IgD-negative memory B cell (primary cell): ENCODE measurements around the gene C1orf159. TPM values are rescaled to one million over a fixed set of nuclear protein-coding genes. Genes with fewer than 3 reads are reported as not detected.

ENCODE experiments used
- H3K27ac Mint-ChIP-seq, 3 donors: one replicate each; pipeline ENCODE4 v1.8.0; 2020 to 2022; ENCODE audit warnings: mild to moderate bottlenecking in 3 of 3, mixed read lengths in 3 of 3, moderate library complexity in 1 of 3
- H3K27me3 Mint-ChIP-seq: one replicate; pipeline ENCODE4 v1.8.0; 2021; ENCODE audit warnings: mixed read lengths
- H3K36me3 Mint-ChIP-seq: one replicate; pipeline ENCODE4 v1.8.0; 2020; ENCODE audit warnings: mild to moderate bottlenecking, mixed read lengths
- H3K4me1 Mint-ChIP-seq, 3 donors: one replicate each; pipeline ENCODE4 v1.8.0; 2020 to 2022; ENCODE audit warnings: mixed read lengths in 3 of 3, mild to moderate bottlenecking in 1 of 3
- H3K4me3 Mint-ChIP-seq, 4 donors: one replicate each; pipeline ENCODE4 v1.8.0; 2020 to 2022; ENCODE audit warnings: mild to moderate bottlenecking in 4 of 4, mixed read lengths in 4 of 4, moderate library complexity in 3 of 4
- H3K9me3 Mint-ChIP-seq, 3 donors: one replicate each; pipeline ENCODE4 v1.8.0; 2020 to 2021; ENCODE audit warnings: mixed read lengths in 3 of 3, mild to moderate bottlenecking in 1 of 3
- polyA plus RNA-seq: library from polyadenylated mRNA; unstranded; fragments of 300-500 nt; fragmentation: Illumina TruSeq; gene quantifications from one replicate; pipeline ENCODE4 v1.2.3, GENCODE V29; 2021

Gene C1orf159
- polyA plus RNA-seq, 1 donor from 2014 or later = 7.9 TPM

DNA sequence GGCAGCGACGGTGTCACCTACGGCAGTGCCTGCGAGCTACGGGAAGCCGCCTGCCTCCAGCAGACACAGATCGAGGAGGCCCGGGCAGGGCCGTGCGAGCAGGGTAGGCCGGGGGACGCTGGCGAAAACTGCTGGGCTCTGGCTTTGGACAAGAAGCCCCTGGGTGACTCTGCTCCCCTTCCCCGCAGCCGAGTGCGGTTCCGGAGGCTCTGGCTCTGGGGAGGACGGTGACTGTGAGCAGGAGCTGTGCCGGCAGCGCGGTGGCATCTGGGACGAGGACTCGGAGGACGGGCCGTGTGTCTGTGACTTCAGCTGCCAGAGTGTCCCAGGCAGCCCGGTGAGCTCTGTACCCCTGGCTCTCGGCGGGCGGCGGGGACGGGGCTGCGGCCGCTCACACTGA lies 72.0 kb downstream of the C1orf159 start:
- no peaks in the 10 kb centered on the region for H3K9me3 Mint-ChIP-seq
- H3K4me3 Mint-ChIP-seq = no peak overlapping the region
- H3K4me1 Mint-ChIP-seq = peaks cover under 1 to 8% (median 6%) of the 10 kb centered on the region in 3 donors
- H3K27ac Mint-ChIP-seq = no peak overlapping the region
- peaks cover 3% of the 10 kb centered on the region for H3K27me3 Mint-ChIP-seq
- H3K36me3 Mint-ChIP-seq = no peaks in the 10 kb centered on the region

DNA sequence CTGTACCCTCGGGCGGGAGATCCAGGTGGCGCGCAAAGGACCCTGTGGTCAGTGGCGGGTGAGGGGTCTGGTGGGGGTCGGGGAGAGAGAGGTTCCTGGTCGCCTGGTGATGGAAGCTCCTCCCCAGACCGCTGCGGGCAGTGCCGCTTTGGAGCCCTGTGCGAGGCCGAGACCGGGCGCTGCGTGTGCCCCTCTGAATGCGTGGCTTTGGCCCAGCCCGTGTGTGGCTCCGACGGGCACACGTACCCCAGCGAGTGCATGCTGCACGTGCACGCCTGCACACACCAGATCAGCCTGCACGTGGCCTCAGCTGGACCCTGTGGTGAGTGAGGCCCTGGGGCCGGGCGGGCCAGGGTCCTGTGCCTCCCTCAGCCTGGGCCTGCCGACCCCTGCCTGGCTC lies 72.5 kb downstream of the C1orf159 start:
- Mint-ChIP-seq H3K27me3 (peaks cover 3% of the 10 kb centered on the region), H3K36me3 (no peaks in the 10 kb centered on the region), H3K27ac (no peak overlapping the region), H3K4me1 (peaks cover 6 to 12% (median 11%) of the 10 kb centered on the region in 3 donors), H3K9me3 (no peaks in the 10 kb centered on the region), H3K4me3 (peak overlapping the region in 1 of 4 donors; percentile 40)

DNA sequence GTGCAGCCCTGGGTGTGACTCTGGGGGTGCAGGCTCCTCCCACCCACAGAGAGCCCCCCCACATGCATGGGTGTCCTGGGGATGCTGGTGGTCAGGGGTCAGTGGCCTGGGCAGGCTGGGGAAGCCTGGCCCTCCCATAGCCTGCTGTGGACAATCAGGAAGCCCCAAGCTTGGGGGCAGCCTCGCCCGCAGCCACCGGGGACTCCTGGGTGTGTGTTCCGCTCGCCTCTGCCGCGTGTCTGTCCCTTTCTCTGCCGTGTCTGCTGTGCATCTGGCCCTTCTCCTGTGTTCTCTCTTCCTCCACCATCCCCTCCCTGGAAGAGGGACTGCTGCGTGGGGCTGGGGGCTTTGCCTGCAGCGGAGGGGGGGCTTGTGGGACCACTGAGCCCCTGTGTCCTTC lies 73.1 kb downstream of the C1orf159 start:
- H3K27me3 Mint-ChIP-seq = peaks cover 3% of the 10 kb centered on the region
- H3K9me3 Mint-ChIP-seq = no peaks in the 10 kb centered on the region
- H3K4me3 Mint-ChIP-seq = peak overlapping the region in 1 of 4 donors; percentile 40
- H3K27ac Mint-ChIP-seq = peak overlapping the region in 1 of 3 donors; percentile 63
- H3K4me1 Mint-ChIP-seq = peaks cover 6 to 12% (median 12%) of the 10 kb centered on the region in 3 donors
- no peaks in the 10 kb centered on the region for H3K36me3 Mint-ChIP-seq

DNA sequence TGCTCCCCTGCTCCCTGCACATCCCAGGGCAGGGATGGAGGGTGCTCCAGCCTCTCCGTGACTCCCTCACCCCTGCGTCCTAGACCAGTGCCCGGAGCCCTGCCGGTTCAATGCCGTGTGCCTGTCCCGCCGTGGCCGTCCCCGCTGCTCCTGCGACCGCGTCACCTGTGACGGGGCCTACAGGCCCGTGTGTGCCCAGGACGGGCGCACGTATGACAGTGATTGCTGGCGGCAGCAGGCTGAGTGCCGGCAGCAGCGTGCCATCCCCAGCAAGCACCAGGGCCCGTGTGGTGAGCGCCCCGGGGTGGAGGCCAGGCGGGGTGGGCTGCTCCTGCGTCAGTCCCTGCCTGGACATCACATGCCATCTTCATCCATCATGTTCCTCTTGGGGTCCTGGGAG lies 74.0 kb downstream of the C1orf159 start:
- no peaks in the 10 kb centered on the region for H3K36me3 Mint-ChIP-seq
- no peaks in the 10 kb centered on the region for H3K9me3 Mint-ChIP-seq
- peaks cover 6 to 16% (median 12%) of the 10 kb centered on the region in 3 donors for H3K4me1 Mint-ChIP-seq
- H3K4me3 Mint-ChIP-seq = peak overlapping the region in 2 of 4 donors; percentile 12 to 27
- no peak overlapping the region for H3K27ac Mint-ChIP-seq
- peaks cover 3% of the 10 kb centered on the region for H3K27me3 Mint-ChIP-seq

DNA sequence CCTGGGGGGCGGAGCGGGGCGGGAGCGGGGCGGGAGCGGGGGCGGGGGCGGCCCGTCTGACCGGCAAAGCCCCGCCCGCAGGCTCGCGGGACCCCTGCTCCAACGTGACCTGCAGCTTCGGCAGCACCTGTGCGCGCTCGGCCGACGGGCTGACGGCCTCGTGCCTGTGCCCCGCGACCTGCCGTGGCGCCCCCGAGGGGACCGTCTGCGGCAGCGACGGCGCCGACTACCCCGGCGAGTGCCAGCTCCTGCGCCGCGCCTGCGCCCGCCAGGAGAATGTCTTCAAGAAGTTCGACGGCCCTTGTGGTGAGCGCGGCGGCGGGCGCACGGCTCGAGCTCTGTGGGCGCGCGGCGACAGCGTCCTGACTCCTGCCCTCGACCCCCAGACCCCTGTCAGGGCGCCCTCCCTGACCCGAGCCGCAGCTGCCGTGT lies 74.8 kb downstream of the C1orf159 start:
- no peak overlapping the region for H3K4me3 Mint-ChIP-seq
- no peaks in the 10 kb centered on the region for H3K36me3 Mint-ChIP-seq
- H3K27ac Mint-ChIP-seq = no peak overlapping the region
- peaks cover 6% of the 10 kb centered on the region for H3K27me3 Mint-ChIP-seq
- no peaks in the 10 kb centered on the region for H3K9me3 Mint-ChIP-seq
- H3K4me1 Mint-ChIP-seq = peaks cover 6 to 16% (median 12%) of the 10 kb centered on the region in 3 donors

DNA sequence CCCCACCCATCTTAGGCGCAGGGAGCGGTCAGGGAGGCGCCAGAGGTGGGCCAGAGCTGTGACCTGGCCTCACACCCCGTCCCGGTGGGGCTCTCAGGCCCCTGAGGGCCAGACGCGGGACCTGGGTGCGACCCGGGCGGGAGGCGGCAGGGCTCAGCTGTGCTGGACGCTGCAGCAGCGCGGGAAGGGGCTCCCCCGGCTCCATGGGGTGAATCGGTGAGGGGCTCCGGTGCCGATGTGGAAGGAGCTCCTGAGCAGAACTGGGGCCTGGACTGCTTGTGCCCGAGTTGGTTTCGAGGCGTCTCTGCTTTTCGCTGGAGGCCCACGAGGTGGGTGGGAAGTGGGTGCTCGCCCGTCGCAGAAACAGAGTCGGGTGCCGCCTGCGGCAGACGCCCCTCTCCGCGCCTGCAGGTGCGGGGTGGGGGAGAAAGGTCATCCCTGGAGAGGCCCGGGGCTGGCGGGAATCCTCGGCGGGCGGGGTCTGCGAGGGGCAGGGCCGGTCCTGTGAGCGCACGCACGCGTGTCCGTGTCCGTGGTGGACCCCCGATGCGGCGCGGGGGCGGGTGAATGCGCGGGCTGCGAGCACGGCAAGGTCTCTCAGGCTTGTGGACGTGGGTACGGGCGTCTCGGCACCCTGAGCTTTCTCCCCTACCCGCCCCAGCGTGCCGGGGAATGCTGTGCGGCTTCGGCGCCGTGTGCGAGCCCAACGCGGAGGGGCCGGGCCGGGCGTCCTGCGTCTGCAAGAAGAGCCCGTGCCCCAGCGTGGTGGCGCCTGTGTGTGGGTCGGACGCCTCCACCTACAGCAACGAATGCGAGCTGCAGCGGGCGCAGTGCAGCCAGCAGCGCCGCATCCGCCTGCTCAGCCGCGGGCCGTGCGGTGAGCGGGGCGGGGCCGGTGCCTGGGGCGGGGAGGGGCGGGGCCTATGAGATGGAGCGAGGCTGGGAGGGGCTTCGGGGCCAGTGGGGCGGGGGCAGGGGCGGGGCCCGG lies 75.6 kb downstream of the C1orf159 start:
- Mint-ChIP-seq H3K9me3 (no peaks in the 10 kb centered on the region), H3K4me1 (peaks cover 6 to 16% (median 15%) of the 10 kb centered on the region in 3 donors), H3K36me3 (no peaks in the 10 kb centered on the region), H3K27me3 (peaks cover 7% of the 10 kb centered on the region), H3K27ac (peak overlapping the region in 1 of 3 donors; percentile 39), H3K4me3 (peak overlapping the region in 3 of 4 donors; percentile 32 to 76 (median 58))

DNA sequence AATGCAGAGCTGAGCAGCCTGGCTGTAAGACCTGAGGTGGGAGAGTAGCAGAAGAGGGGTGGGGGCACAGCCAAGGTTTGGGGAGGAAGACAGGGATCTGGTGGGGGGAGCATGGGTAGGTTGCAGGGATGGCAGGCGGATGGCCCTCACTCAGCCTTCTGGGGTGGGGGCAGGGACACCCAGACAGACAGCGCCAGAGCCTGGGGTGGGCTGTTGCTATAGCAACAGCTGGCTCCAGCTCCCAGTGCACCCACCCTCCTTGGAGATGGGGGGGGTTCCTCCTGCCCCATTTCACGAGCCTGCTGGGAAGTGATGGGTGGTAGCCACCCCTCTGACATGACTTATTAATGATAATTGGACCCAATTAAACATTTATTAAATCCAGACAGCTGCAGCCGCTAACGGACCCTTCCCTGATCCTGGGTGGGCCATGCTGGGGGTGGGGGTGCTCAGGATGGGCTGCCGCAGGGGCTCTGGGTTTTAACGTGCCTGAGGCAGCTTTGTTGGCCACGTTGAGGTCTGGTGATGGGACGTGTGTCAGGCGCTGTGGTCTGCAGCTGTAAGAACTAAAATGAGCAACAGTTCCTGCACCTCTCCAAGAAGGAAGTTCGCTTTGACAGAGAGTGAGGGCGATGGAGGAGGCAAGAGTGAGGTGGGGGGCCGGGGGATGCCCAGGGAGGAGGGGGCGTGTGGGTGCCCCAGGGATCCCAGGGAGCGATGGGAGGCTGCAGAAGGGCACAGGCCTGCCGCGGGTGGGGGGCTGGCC lies 76.6 kb downstream of the C1orf159 start:
- H3K27me3 Mint-ChIP-seq = peaks cover 9% of the 10 kb centered on the region
- H3K4me3 Mint-ChIP-seq = peak overlapping the region; percentile 12 to 92 (median 66)
- peaks cover 6 to 16% (median 15%) of the 10 kb centered on the region in 3 donors for H3K4me1 Mint-ChIP-seq
- H3K9me3 Mint-ChIP-seq = no peaks in the 10 kb centered on the region
- H3K36me3 Mint-ChIP-seq = no peaks in the 10 kb centered on the region
- H3K27ac Mint-ChIP-seq = peak overlapping the region in 1 of 3 donors; percentile 76

DNA sequence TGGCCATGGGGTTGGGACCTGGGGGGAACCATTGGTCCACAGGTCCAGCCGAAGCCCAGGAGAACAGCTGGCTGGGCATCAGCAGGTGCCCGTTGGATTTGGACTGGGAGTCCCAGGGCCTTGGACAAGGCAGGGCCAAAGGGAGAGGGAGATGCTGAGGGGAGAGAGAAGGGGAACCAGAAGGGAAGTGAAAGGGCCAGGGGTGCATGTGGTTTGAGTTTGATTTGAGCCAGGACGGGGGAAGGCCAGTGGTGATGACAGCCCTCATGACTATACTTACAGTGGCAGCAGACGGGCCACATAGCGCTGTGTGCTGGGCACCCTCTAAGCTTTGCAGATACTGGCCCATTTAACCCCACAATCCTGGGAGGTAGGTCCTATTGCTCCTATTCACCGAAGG lies 77.2 kb downstream of the C1orf159 start:
- no peaks in the 10 kb centered on the region for H3K36me3 Mint-ChIP-seq
- peak overlapping the region; percentile 12 to 78 (median 56) for H3K4me3 Mint-ChIP-seq
- peaks cover 9% of the 10 kb centered on the region for H3K27me3 Mint-ChIP-seq
- H3K4me1 Mint-ChIP-seq = peaks cover 6 to 16% (median 15%) of the 10 kb centered on the region in 3 donors
- no peaks in the 10 kb centered on the region for H3K9me3 Mint-ChIP-seq
- H3K27ac Mint-ChIP-seq = peak overlapping the region in 1 of 3 donors; percentile 76

DNA sequence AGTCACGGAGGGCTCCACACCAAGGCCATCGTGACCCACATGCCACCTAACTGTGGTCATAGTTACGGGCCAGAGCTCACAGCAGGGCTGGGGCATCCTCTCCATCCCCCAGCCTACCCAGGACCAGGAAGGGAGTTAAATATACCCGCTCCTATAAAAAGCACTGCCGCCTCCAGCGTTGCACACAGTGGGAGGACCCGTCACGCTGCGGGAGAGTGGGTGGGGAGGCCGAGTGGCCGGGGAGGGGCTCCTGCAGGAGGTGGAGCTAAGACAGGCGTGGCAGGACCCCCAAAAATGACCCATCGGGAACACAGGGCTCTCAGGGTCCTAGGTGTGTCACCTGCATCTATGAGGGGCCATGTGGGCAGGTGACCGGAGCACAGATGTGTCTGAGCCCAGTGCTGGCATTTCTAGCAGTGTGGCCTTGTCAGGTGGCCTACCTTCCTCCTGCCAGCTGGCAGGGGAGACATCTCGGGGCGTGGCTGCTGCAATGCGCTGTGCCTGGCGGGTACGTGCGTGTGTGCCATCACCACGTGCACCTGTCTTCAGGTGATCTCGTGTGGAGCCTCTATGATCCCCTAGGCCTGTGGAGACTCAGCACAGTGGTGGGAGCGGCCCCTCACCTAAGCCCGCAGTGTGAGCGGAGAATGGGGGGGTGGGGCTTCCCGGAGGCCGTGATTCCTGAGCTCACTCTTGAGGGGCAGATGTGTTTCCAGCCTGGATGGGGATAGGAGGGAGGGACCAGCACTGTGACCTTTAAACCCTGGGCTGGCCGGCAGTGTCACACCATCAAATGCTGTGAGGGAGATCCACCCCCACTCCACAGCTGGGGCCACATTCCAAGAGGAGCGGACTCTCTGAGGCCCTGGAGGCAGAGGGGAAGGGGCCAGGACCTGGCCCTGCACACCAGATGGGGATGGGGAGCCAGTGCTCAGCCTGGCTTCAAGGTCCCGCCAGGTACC lies 78.2 kb downstream of the C1orf159 start:
- peak overlapping the region in 2 of 3 donors; percentile 5 to 78 for H3K27ac Mint-ChIP-seq
- no peaks in the 10 kb centered on the region for H3K9me3 Mint-ChIP-seq
- peaks cover 6 to 16% (median 16%) of the 10 kb centered on the region in 3 donors for H3K4me1 Mint-ChIP-seq
- peak overlapping the region in 2 of 4 donors; percentile 48 to 55 for H3K4me3 Mint-ChIP-seq
- H3K36me3 Mint-ChIP-seq = no peaks in the 10 kb centered on the region
- peaks cover 9% of the 10 kb centered on the region for H3K27me3 Mint-ChIP-seq

DNA sequence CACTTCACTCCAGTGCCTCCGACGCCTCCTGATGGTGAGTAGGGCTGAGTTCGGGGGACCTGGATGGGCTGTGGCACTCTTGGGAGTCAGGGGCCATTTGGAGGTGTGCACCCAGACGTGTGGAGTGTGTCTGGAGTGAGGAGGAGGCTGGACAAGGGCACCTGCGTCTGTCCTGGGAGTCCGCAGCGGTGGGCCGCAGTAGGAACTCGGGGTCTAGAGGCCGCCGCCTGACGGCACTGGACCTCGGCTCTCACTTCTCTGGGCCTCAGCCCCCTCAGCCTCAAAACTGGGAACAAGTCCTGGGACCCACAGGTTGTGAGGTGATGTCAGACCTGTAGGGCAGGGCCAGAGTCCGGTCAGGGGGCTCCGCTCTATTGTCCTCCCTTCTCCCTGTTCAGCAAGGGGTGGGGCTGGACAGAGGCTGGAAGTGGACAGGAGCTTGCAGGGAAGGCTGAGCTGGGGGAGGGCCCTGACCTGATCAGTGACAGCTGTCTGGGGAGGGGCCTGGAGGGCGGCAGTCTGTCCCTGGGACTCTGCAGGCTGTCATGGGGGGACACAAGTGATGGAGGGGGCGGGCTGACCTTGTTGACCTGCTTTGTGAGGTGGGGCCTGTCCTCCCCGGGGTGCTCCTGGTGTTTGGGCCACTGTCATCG lies 80.5 kb downstream of the C1orf159 start:
- H3K9me3 Mint-ChIP-seq = no peaks in the 10 kb centered on the region
- H3K27ac Mint-ChIP-seq = no peak overlapping the region
- H3K4me3 Mint-ChIP-seq = peak overlapping the region in 2 of 4 donors; percentile 43 to 49
- H3K4me1 Mint-ChIP-seq = peaks cover 6 to 22% (median 21%) of the 10 kb centered on the region in 3 donors
- H3K36me3 Mint-ChIP-seq = no peaks in the 10 kb centered on the region
- peaks cover 9% of the 10 kb centered on the region for H3K27me3 Mint-ChIP-seq

DNA sequence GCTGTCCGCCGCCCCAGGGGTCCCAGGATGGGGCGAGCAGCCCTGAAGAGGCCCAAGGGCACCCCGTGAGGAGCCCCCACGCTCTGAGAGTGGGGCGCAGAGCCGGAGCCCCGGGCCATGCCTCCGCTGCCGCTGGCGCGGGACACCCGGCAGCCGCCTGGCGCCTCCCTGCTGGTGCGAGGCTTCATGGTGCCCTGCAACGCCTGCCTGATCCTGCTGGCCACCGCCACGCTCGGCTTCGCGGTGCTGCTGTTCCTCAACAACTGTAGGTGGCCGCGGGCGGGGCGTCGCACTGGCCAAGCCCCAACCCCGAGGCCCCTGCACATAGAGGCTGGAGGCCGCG lies 81.5 kb downstream of the C1orf159 start:
- H3K27ac Mint-ChIP-seq = peak overlapping the region in 1 of 3 donors; percentile 39
- peaks cover 6% of the 10 kb centered on the region for H3K27me3 Mint-ChIP-seq
- no peaks in the 10 kb centered on the region for H3K9me3 Mint-ChIP-seq
- H3K4me1 Mint-ChIP-seq = peaks cover 6 to 19% (median 17%) of the 10 kb centered on the region in 3 donors
- peak overlapping the region in 2 of 4 donors; percentile 68 to 88 for H3K4me3 Mint-ChIP-seq
- no peaks in the 10 kb centered on the region for H3K36me3 Mint-ChIP-seq

DNA sequence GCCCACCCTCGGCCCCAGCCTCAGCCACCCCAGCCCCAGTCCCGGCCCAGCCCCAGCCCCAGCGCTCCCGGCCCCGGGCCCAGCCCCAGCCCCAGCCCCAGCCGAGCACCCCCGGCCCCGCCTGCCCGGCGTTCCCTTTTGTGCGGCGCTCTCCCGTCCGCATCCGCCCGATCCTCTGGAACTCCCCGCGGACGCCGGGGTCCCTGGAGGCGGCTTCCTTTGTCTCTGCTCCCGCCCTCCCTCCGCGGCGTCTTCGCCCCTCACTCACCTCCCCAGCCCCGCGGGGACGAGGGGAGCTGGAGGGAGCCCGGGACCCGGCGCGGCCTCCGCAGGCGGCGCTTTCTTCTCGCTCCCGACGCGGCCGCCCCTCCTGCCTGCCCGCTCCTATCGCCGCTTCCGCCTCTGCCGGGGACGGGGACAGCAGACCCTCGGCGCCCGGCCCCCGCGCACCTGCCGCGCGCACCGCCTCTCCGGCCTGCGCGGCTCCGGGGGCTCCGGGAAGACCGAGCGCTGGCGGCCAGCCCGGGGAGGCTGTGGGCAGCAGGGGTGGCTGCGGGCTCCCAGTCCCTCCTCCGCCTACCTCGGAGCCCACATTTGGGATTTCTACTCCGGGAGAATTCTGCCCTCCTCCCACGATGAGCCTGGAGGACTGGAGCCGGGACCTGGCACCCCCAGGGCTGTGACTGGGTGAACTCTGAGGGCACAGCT lies 82.0 kb downstream of the C1orf159 start:
- no peaks in the 10 kb centered on the region for H3K9me3 Mint-ChIP-seq
- peak overlapping the region in 1 of 3 donors; percentile 39 for H3K27ac Mint-ChIP-seq
- H3K36me3 Mint-ChIP-seq = no peaks in the 10 kb centered on the region
- H3K4me1 Mint-ChIP-seq = peaks cover 5 to 15% (median 12%) of the 10 kb centered on the region in 3 donors
- peaks cover 6% of the 10 kb centered on the region for H3K27me3 Mint-ChIP-seq
- peak overlapping the region in 2 of 4 donors; percentile 54 to 68 for H3K4me3 Mint-ChIP-seq

DNA sequence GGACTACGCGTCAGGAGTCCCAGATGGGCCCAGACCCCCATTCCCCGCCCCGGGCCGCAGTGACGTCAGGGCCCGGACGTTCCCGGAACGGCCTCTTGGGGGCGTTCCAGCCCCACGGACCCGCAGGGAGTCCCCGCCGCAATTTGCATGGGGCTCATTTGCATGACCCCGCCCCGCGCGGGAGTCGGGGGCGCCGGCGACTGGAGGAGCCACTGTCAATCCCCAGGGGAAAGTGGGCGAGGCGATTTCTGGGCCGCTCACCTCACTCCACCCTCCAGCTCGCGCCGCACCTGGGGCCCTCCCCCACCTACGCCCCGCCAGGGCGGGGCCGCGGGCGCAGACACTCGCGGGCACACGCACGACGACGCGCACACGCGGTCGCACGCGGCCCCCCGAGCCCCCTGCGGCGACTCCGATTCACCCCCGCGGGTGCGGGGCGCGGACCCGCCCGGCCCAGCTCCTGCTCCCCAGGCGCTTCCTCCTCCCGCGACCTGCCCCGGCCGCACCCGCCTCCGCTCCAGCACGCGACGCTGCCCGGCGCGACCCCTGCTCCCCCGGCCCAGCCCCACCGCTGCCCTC lies 82.8 kb downstream of the C1orf159 start:
- Mint-ChIP-seq H3K36me3 (no peaks in the 10 kb centered on the region), H3K4me1 (peaks cover 0 to 10% (median 9%) of the 10 kb centered on the region in 3 donors), H3K27me3 (peaks cover 6% of the 10 kb centered on the region), H3K27ac (no peak overlapping the region), H3K9me3 (no peaks in the 10 kb centered on the region), H3K4me3 (peak overlapping the region in 3 of 4 donors; percentile 54 to 63 (median 62))
